GM23338 (cell line): ENCODE results near the gene DMD. TPM values are rescaled to one million over a fixed set of nuclear protein-coding genes. Genes with fewer than 3 reads are reported as not detected.

ENCODE experiments used
- ATAC-seq: fragments of 200-7000 bp; cut with Tn5 transposase; 3 replicates; pipeline ENCODE4 v1.9.1; 2020
- DNase-seq: peaks from one replicate; pipeline ENCODE4 v3.0.0-alpha.2; 2015; ENCODE audit warnings: low spot score
- H2AFZ ChIP-seq: fragments of 200-600 bp; sonication (generic); 2 replicates; pipeline ENCODE4 v1.8.0; 2016; ENCODE audit warnings: antibody characterized with exemption, mild to moderate bottlenecking, moderate library complexity
- H3F3A ChIP-seq: fragments of 200-600 bp; sonication (generic); replicated peaks from 2 replicates; pipeline ENCODE4 v1.8.0; 2017; ENCODE audit warnings: antibody characterized with exemption, mixed run types, low read depth
- H3K27ac ChIP-seq: fragments of 200-600 bp; sonication (generic); 2 replicates; pipeline ENCODE4 v1.6.1; 2016; ENCODE audit warnings: low read depth
- H3K27me3 ChIP-seq: fragments of 200-600 bp; sonication (generic); 2 replicates; pipeline ENCODE4 v1.8.0; 2016; ENCODE audit warnings: mild to moderate bottlenecking, mixed run types, moderate library complexity; ENCODE audit not compliant: insufficient read depth
- H3K36me3 ChIP-seq: fragments of 200-600 bp; sonication (generic); 2 replicates; pipeline ENCODE4 v1.8.0; 2016; ENCODE audit warnings: mild to moderate bottlenecking; ENCODE audit not compliant: insufficient read depth
- H3K4me1 ChIP-seq: fragments of 200-600 bp; sonication (generic); 2 replicates; pipeline ENCODE4 v1.8.0; 2016; ENCODE audit warnings: mild to moderate bottlenecking, moderate library complexity; ENCODE audit not compliant: insufficient read depth
- H3K4me2 ChIP-seq: fragments of 200-600 bp; sonication (generic); 2 replicates; pipeline ENCODE4 v1.7.1; 2017; ENCODE audit warnings: mixed run types
- H3K4me3 ChIP-seq: fragments of 200-600 bp; sonication (generic); 2 replicates; pipeline ENCODE4 v1.6.1; 2016; ENCODE audit warnings: mixed run types
- H3K79me2 ChIP-seq: fragments of 200-600 bp; sonication (generic); replicated peaks from 2 replicates; pipeline ENCODE4 v1.8.0; 2017; ENCODE audit warnings: mild to moderate bottlenecking; ENCODE audit not compliant: insufficient read depth
- H3K9me2 ChIP-seq: fragments of 200-600 bp; sonication (generic); 2 replicates; pipeline ENCODE4 v1.8.0; 2017; ENCODE audit not compliant: insufficient read depth
- H4K20me1 ChIP-seq: fragments of 200-600 bp; sonication (generic); replicated peaks from 2 replicates; pipeline ENCODE4 v1.8.0; 2017; ENCODE audit warnings: mild to moderate bottlenecking; ENCODE audit not compliant: insufficient read depth
- H3K27ac Mint-ChIP-seq: 2 replicates; pipeline ENCODE4 v1.8.0; 2020; ENCODE audit warnings: inconsistent platforms, mild to moderate bottlenecking, moderate library complexity, mixed read lengths
- H3K27me3 Mint-ChIP-seq: 3 replicates; pipeline ENCODE4 v1.8.0; 2022; ENCODE audit warnings: low read depth, mild to moderate bottlenecking, moderate library complexity, mixed read lengths, inconsistent platforms; ENCODE audit not compliant: insufficient read depth, poor library complexity
- H3K36me3 Mint-ChIP-seq: 3 replicates; pipeline ENCODE4 v1.8.0; 2021; ENCODE audit warnings: low read depth, mild to moderate bottlenecking, inconsistent platforms, moderate library complexity, mixed read lengths
- H3K4me1 Mint-ChIP-seq: 3 replicates; pipeline ENCODE4 v1.8.0; 2020; ENCODE audit warnings: mild to moderate bottlenecking, inconsistent platforms, mixed read lengths
- H3K4me3 Mint-ChIP-seq: 3 replicates; pipeline ENCODE4 v1.8.0; 2021; ENCODE audit warnings: moderate library complexity, mild to moderate bottlenecking, inconsistent platforms, mixed read lengths
- H3K9me3 Mint-ChIP-seq: 3 replicates; pipeline ENCODE4 v1.8.0; 2020; ENCODE audit warnings: moderate library complexity, mild to moderate bottlenecking, inconsistent platforms, mixed read lengths
- EZH2phosphoT487 ChIP-seq: fragments of 200-600 bp; sonication (generic); IDR thresholded peaks from one replicate; pipeline ENCODE4 v1.8.1; 2018; ENCODE audit warnings: antibody characterized with exemption; ENCODE audit not compliant: unreplicated experiment
- NANOG ChIP-seq: IDR thresholded peaks from 2 replicates; pipeline ENCODE4 v1.6.1; 2016; ENCODE audit warnings: antibody characterized with exemption, borderline replicate concordance
- ZNF331 ChIP-seq: fragments of 250-450 bp; sonication (Bioruptor Pico); IDR thresholded peaks from 2 replicates; pipeline ENCODE4 v1.5.0; 2020; ENCODE audit warnings: low read depth, mild to moderate bottlenecking, moderate library complexity
- polyA plus RNA-seq: library from polyadenylated mRNA; unstranded; fragments of >200 nt; fragmentation: Nextera tagmentation; extraction: Ambion mirVana; gene quantifications from 2 replicates; pipeline ENCODE4 v1.2.1, GENCODE V29; 2016
- total RNA-seq: library from RNA; depleted of rRNA; stranded (reverse); fragments of >200 nt; shearing (Covaris generic); gene quantifications from 2 replicates; pipeline ENCODE4 v1.2.3, GENCODE V29; 2014
- TF ChIP-seq, protein P1 (sequence below), 2 experiments: fragments of 200-600 bp in 1 of 2; sonication (generic) in 1 of 2; conservative IDR thresholded peaks; 2 replicates each; pipeline versions ENCODE4 v1.5.1 to v1.6.1; 2016 to 2017; ENCODE audit warnings: antibody characterized with exemption in 2 of 2, low read depth in 2 of 2, mild to moderate bottlenecking in 2 of 2, moderate library complexity in 1 of 2
- TF ChIP-seq, protein P2 (sequence below): fragments of 250-450 bp; sonication (Bioruptor Pico); IDR thresholded peaks from 2 replicates; pipeline ENCODE4 v1.5.0; 2020; ENCODE audit warnings: mild to moderate bottlenecking, moderate library complexity

Gene DMD
- total and polyA plus RNA-seq, 2 experiments from 2014 or later: 4.5 to 7.6 TPM

DNA sequence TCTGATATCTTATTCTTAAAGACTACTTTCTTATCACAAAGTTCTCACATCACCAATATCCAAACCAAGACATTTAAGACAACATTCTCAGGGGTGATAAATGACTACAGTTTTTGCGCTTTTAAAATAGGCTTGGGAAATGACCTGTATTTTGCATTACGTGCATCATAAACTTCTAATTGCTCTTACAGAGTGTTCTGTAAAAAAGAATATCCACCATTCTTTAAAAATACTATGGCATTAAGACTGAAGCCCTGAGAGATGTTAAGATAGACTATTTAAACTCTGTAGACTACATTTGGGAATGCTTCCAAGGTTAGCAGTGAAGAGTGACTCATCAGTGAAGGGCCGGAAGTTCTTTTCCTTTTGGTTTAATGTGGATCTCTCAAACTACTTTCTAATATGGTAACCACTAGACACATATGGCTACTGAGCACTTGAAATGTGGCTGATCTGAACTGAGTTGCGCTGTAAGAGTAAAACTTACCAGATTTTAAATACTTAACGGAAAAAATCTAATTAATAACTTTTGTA lies 1620.7 kb downstream of the DMD start:
- DNase-seq (no peak), ATAC-seq (no peak)
- Histone ChIP-seq H3K27ac (no peak overlapping the region), H3K9me2 (no peaks in the 10 kb centered on the region), H3K4me2 (no peak overlapping the region), H3K4me1 (no peaks in the 10 kb centered on the region), H3F3A (no peaks in the 10 kb centered on the region), H3K79me2 (no peaks in the 10 kb centered on the region), H4K20me1 (no peaks in the 10 kb centered on the region), H3K27me3 (no peaks in the 10 kb centered on the region), H3K4me3 (no peak overlapping the region), H2AFZ (no peak overlapping the region), H3K36me3 (no peaks in the 10 kb centered on the region)
- H3K27me3 Mint-ChIP-seq: peaks cover 2% of the 10 kb centered on the region
- TF ChIP-seq, protein P1, sequence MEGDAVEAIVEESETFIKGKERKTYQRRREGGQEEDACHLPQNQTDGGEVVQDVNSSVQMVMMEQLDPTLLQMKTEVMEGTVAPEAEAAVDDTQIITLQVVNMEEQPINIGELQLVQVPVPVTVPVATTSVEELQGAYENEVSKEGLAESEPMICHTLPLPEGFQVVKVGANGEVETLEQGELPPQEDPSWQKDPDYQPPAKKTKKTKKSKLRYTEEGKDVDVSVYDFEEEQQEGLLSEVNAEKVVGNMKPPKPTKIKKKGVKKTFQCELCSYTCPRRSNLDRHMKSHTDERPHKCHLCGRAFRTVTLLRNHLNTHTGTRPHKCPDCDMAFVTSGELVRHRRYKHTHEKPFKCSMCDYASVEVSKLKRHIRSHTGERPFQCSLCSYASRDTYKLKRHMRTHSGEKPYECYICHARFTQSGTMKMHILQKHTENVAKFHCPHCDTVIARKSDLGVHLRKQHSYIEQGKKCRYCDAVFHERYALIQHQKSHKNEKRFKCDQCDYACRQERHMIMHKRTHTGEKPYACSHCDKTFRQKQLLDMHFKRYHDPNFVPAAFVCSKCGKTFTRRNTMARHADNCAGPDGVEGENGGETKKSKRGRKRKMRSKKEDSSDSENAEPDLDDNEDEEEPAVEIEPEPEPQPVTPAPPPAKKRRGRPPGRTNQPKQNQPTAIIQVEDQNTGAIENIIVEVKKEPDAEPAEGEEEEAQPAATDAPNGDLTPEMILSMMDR (conservative IDR thresholded peaks at IDR 0.05; ENCODE audit: low read depth in 2 of 2): no peak
- TF ChIP-seq ZNF331 (no peak), NANOG (no peak), EZH2phosphoT487 (no peak)
- TF ChIP-seq, protein P2, sequence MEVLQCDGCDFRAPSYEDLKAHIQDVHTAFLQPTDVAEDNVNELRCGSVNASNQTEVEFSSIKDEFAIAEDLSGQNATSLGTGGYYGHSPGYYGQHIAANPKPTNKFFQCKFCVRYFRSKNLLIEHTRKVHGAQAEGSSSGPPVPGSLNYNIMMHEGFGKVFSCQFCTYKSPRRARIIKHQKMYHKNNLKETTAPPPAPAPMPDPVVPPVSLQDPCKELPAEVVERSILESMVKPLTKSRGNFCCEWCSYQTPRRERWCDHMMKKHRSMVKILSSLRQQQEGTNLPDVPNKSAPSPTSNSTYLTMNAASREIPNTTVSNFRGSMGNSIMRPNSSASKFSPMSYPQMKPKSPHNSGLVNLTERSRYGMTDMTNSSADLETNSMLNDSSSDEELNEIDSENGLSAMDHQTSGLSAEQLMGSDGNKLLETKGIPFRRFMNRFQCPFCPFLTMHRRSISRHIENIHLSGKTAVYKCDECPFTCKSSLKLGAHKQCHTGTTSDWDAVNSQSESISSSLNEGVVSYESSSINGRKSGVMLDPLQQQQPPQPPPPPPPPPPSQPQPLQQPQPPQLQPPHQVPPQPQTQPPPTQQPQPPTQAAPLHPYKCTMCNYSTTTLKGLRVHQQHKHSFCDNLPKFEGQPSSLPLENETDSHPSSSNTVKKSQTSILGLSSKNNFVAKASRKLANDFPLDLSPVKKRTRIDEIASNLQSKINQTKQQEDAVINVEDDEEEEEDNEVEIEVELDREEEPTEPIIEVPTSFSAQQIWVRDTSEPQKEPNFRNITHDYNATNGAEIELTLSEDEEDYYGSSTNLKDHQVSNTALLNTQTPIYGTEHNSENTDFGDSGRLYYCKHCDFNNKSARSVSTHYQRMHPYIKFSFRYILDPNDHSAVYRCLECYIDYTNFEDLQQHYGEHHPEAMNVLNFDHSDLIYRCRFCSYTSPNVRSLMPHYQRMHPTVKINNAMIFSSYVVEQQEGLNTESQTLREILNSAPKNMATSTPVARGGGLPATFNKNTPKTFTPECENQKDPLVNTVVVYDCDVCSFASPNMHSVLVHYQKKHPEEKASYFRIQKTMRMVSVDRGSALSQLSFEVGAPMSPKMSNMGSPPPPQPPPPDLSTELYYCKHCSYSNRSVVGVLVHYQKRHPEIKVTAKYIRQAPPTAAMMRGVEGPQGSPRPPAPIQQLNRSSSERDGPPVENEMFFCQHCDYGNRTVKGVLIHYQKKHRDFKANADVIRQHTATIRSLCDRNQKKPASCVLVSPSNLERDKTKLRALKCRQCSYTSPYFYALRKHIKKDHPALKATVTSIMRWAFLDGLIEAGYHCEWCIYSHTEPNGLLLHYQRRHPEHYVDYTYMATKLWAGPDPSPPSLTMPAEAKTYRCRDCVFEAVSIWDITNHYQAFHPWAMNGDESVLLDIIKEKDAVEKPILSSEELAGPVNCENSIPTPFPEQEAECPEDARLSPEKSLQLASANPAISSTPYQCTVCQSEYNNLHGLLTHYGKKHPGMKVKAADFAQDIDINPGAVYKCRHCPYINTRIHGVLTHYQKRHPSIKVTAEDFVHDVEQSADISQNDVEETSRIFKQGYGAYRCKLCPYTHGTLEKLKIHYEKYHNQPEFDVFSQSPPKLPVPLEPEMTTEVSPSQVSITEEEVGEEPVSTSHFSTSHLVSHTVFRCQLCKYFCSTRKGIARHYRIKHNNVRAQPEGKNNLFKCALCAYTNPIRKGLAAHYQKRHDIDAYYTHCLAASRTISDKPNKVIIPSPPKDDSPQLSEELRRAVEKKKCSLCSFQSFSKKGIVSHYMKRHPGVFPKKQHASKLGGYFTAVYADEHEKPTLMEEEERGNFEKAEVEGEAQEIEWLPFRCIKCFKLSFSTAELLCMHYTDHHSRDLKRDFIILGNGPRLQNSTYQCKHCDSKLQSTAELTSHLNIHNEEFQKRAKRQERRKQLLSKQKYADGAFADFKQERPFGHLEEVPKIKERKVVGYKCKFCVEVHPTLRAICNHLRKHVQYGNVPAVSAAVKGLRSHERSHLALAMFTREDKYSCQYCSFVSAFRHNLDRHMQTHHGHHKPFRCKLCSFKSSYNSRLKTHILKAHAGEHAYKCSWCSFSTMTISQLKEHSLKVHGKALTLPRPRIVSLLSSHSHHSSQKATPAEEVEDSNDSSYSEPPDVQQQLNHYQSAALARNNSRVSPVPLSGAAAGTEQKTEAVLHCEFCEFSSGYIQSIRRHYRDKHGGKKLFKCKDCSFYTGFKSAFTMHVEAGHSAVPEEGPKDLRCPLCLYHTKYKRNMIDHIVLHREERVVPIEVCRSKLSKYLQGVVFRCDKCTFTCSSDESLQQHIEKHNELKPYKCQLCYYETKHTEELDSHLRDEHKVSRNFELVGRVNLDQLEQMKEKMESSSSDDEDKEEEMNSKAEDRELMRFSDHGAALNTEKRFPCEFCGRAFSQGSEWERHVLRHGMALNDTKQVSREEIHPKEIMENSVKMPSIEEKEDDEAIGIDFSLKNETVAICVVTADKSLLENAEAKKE (CRISPR knock-in tag): no peak
- H3K4me3 Mint-ChIP-seq: no peak overlapping the region
- no peak overlapping the region for H3K27ac Mint-ChIP-seq
- no peaks in the 10 kb centered on the region for H3K36me3 Mint-ChIP-seq
- H3K4me1 Mint-ChIP-seq: peaks cover 7% of the 10 kb centered on the region; the same call in 2 of the 3 replicates
- H3K9me3 Mint-ChIP-seq: no peaks in the 10 kb centered on the region
